HuH-7 (cell line): ENCODE measurements around the gene C1QTNF7.

Source experiments
- DNase-seq: peaks from one replicate; pipeline ENCODE4 v3.0.0; 2011; ENCODE audit warnings: low spot score

Gene C1QTNF7, protein sequence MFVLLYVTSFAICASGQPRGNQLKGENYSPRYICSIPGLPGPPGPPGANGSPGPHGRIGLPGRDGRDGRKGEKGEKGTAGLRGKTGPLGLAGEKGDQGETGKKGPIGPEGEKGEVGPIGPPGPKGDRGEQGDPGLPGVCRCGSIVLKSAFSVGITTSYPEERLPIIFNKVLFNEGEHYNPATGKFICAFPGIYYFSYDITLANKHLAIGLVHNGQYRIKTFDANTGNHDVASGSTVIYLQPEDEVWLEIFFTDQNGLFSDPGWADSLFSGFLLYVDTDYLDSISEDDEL

DNA sequence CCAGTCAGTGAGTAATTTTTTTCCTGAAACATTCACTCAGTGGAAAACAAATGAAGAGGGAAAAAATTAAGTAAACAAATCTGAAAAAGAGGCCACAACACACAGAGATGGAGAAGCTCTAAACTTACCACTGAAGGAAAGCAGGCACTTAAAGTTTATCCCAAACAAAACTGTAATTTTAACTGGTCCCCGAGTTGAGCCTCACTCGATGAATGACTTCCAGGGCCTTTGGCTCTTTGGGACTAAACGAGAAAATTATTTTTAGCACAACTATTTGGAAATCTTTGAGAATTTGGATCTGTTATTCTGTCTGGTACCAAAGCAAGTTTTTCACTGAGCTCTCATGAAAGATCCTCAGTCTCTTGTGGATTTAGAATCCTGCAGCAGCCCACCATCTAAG lies at the start of gene C1QTNF7:
Gene C1QTNF7 (plus strand): TSS at position 333 of the 400 bp plus-strand sequence. CDS start 7,711 bp downstream, outside the sequence.
- no peak for DNase-seq

DNA sequence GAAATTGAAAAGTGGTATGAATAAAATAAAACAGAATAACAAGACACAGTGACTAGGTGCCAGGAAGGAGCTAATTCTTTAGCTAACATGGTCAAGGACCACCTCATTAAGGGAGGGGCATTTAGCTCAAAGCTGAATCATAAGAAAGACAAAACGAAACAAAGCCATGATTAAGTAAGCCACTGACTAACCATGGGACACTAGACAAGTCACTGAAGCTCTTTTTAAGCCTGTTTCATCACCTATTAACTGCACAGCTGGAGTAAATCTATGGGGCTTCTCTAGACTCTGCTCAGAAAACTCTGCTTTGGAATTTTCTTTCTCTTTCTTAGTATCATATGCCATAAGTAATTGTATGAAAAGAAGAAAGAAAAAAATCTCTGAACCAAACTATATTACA lies 49.8 kb upstream of the C1QTNF7 start:
- no peak for DNase-seq

DNA sequence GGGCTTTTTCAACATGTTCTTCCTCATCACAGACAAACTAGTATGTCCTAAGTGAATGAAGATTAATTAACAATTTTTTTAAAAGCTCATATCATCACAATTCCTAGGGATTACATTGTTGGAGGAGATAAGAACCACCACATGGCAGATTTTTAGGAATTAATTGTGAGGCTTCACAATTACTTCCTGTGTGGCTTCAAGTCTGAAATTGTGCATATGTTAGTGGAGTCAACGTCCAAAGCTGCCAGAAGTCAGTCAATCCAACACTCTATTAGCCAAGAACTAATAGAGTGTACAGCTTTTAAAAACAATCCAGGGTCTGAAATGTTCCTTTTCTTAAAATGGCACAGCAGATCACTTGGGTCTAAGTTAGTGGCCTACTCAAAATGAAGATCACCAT lies 49.3 kb upstream of the C1QTNF7 start:
- DNase-seq = no peak

DNA sequence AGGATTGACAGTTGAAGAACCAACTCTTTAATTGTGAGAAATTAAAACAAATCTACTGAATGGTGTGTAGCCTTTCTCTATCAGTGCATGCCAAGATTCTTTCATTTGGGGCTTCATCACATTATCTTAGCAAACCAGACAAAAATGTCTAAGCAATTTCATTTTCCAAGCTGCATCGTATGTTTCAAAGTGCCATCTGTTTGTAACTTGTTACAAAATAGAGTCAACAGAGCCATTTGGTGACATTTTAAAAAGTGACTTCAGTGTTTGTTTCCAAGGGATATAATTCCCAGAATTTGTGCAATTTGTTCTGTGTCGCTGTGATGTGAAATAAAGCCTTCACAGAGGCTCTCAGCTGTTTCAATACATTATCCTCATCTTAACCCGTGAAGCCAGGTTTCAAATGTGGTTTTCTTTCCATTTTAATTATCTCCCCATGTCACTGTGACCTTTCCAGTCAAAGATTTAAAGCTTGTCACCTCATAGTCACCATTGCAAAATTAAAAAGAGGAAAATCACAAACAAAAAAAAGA lies 46.0 kb upstream of the C1QTNF7 start:
- no peak for DNase-seq

DNA sequence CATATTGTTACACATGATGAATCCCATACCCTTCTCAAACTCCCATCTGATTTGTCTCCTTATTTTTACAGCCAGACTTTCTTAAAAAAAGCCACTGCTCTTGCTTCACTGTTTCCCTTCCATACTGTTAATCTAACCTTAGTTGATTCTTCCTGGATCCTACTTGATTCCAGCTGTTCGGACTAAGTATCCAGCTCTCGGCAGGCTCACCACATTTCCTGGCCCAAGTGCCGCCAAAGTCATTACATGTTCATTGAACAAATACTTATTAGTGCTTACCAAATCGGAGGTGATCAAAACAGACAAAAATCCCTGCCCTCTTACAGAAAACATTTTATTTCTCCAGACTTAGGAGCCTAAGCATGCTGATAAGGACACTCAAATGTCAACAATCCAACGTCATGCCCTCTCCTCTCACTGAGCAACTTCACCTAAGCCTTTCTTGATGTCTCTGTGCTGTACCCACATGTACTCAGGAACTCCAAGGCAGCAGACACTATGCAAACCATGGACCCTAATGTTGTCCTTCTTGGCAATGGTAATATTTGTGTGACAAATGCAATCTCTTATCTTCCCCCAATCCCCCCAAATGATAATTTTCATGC lies 45.1 kb upstream of the C1QTNF7 start:
- no peak for DNase-seq

DNA sequence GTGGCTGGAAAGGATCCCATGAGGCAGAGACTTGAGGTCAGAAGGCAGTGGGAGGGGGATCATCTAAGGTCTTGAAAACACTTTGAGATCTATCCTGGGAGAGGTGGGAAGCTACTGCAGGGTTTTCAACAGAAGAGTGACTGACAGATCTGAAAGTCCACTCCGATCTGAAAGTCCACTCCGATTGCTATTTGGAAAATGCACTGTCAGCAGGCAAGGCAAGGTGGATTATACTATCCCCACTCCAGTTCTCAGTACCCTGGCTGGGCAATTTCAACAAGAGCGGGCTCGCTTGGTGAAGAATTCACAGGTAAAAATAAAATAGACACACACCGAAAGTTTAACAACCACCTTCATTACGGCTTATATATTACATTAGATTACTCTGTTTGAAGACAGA lies 42.3 kb upstream of the C1QTNF7 start:
- DNase-seq = no peak

DNA sequence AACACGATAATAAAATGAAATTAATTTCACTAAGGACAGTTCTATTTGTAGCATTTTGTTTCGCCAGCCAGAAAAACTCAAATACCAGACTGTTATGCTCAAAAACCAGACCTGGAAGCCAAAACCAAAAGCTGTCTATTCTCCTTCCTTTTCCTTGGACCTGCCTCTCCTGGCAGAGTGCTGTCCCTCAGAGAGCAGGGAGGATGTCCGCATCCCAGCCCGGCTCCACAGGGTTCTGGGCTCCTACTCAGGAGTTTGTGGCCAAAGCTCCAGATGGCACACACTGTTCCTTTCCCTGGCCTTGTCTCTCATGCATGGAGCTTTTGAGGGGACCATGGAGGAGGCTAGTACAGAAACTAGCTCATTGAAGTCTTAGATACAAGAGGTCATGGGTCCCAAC lies 41.9 kb upstream of the C1QTNF7 start:
- no peak for DNase-seq

DNA sequence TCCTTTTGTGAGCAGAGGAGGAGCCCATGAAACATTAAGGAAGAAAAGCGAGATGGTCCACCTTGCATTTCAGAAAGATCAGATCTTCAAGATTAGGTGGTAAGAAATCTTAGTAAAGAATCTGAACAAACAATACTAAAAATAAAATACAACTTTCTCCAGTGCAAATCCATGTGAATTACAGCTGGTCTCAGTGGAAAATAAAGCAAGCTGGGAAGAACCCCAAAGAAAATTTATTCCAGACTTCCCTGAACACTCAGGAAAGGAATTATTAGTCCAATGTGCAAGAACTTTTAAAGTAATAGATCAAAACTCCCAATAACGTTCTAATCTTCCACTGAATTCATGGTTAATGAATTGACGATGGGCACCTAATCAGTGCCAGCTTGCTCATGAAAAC lies 37.3 kb upstream of the C1QTNF7 start:
- DNase-seq = no peak

DNA sequence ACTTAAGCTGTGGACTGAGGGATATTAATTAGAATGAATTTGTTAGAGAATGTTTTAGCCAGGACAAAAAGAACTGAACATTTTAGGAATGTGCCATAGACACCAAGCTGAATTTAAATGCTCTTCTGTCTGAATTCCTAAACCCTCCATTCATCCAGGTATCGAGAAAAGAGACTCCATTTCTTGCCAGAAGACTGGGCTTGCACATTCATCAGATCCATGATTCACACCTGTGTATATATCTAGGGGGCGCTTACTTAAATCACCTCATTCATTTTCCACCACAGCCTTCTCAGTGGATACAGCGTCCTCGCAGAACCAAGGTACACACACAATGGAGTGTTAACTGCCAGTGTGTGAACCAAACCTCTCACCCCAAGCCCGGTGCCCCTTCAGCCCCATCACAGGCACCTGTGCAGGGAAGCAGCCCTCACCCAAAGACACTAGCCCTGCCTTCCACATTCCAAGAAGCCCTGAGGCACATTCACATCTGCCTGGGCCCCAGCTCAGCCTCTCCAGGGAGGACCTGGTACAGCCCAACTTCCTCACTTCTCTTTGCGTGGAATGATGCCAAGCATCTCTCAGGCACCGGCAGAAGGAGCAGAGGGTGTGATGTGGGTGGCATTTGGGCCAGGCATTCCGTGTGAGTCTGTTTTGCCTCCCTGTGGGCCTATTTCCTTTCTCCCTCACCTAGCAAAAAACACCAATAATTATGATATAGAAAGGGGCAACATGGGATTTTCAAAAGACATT lies 35.6 kb upstream of the C1QTNF7 start:
- DNase-seq = no peak

DNA sequence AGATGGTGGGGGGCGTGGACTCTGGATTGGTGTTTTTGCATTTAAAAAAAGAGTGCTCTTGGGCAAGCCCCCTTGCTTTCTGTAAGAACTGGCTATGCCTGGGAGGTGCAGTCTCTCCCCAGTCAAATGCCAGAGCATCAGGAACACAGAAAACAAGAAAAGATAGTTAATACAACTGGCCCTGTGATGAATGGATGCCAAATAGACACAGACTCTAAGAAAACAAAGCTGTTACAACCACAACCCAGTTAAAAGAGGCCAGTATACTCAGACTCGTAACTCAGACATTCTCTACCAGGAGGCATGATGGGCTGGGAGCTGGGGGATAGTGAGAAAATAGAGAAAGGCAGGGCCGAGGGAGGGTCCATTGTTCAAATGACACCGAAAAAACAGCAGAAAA lies 32.5 kb upstream of the C1QTNF7 start:
- no peak for DNase-seq

DNA sequence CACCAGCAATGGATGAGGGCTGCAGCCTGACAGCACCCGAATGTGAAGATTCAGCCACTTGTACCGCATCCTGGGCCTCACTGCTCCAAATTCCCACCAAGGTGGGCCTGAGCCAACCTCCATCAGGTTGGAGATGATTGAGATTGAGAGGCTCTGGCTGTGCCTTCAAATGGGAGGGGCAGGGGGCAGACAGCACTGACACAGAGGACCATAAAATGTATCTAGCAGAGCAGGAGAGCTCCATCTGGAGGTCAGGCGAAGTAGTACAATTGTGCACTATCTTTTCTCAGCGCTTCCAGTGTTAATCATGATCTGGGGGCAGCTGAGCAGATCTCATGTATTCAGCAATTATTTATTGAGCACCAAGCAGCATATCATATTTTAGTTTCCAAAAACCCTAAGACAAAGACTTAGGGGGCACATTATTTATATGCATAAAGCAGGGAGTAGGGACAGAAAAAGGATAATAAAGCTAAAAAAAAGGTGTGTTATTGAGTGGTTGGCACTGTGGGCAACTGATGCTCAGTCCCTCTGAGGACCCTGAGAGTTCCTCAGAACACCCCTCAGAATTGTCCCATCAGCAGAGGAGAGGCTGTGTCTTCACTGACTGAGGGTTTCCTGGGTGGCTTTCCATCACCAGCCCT lies 31.6 kb upstream of the C1QTNF7 start:
- DNase-seq = peak; percentile 34

DNA sequence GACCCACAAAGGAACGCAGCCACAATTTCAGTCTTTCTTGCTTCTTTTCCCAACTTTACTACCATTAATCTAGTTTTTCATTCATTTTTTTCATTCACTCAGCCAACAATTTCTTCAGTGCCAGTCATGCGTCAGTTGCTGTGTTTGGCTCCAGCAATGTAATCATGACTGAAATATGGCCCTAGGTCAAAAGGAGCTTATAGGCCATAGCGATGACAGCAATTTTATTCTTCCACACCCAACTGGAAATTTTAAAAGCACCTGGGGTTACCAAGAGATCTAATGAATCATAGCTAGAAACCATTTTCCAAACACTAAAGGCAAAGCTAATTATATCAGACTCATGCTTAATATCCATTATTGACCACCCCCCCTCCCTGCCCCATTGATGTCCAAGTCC lies 29.8 kb upstream of the C1QTNF7 start:
- DNase-seq = no peak

DNA sequence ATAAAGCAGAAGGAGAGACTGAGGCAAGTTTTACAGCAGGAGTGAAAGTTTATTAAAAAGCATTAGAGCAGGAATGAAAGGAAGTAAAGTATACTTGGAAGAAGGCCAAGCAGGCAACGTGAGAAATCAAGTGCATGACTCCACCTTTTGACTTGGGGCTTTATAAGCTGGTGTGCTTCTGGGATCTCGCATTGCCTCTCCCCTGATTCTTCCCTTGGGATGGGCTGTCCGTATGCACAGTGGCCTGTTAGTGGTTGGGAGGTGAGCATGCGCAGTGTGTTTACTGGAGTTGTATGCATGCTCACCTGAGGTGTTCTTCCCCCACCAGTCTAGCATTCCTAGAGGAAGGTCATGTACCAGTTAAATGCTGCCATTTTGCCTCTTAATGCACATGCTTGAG lies 29.1 kb upstream of the C1QTNF7 start:
- no peak for DNase-seq

DNA sequence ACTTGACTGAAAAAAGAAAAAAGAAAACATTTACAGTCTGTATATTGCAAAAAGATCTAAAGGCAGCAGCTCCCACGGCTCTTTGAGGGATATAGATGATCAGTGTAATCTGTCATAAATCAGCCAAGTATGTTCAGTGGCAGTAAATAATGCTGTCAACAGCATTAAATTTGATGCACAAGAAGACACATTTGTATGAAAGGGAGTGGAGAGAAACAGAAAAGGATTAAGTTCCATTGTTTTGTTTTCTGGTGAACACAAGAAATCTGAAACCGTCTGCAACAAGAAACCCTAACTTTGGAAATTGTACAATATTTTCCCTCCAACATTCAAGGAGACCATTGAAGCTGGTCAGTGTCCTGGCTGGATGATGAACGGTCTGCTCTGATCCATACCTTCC lies 27.6 kb upstream of the C1QTNF7 start:
- DNase-seq = no peak

DNA sequence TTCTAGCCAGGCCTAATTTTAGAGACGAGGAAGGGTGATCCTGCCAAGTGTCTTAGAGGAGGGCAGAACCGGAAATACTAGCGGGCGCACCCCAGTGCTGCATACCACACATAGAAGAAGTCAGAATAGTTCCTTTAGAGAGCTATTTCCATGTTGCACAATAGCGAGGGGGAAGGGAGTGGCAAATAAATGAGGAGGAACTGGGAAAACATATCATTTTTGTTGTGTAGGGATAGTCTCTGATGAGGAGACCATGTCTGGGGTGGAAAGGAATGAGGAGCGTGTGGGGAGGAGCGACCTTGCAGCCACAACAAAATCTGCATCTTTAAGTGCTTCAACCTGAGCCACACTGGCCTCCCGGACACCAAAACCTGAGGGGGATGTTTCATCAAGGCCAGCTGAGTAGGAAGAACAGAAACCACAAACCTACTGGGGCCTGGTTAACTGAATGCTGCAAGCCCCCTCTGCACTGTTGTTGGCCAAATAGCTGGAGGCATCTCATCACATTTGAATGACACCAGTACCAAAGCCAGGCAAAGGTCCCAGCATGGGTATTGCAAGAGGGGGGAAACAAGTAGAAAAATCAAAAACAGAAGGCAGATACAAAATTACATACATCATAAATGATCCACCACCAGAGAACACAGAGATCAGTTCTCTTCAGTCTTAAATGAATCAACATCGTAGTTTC lies 26.7 kb upstream of the C1QTNF7 start:
- DNase-seq = no peak

DNA sequence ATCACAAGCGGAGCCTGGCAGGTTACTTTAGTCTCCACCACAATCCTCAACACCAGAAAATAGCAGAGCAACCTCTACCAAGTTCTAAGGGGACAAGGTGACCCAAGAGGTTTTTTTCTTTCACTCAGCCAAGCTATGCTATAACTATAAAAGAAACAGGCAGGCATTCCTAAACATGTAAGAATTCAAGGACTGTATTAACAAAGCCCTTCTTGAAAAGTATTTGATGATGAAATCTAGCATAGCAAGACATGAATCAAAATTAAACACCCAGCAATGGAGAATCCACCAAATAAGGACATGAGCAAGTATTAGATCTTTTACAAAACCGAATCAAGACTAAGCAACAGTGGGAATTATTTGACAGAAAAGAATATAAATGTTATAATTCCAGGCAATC lies 25.7 kb upstream of the C1QTNF7 start:
- DNase-seq = no peak

DNA sequence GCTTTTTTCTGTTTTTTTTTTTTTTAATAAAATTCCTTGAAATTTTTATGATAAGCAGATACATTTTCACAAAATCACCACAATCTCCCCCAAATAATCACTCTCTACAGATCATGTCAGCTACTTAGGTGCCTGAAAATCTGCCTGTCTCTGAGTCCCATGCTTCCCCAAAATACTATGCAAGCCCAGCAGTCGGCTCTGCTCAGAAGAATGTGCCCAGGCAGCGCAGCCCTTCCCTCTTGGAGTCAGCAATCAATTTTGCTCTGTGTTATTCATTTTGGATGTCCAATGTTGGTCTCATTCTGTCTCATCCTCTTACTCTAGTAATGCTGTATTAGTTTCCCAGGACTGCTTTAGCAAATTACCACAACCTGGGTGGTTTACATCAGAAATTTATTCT lies 24.9 kb upstream of the C1QTNF7 start:
- DNase-seq = no peak

DNA sequence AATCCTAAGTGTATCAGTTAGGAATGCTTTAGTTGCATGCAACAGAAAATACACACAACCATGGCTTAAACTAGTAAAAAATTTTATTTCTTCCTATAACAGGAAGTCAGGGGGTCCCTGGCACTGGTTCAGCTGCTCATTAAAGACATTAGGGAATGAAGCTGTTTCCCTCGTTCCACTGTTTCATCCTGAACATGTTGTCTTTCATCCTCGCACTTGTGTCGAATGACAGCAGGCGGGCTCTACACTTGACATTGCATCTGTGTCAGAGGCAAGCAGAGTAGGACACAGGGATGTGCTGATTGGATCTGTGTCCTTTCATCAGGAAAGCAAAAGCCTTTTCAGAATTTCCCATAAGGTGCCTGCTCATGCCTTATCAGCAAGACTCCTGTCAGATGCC lies 22.8 kb upstream of the C1QTNF7 start:
- DNase-seq = no peak

DNA sequence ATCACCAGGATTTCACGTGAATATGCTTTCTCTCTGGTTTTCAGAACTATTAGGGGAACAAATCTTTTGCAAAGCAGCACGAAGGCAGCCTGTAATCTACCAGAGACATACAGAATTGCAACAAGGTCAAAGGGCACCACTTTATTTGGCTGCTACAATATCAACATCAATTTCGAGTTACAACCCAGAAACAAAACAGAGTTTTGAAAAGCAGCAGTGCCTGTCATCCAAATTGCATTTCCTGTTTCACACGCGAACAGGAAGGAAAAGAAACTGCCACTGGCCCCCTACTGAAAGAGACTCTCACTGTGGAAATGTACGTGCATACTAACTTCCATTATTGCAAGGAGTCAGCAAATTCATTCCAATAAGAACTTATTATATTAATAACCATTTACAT lies 17.1 kb upstream of the C1QTNF7 start:
- no peak for DNase-seq

DNA sequence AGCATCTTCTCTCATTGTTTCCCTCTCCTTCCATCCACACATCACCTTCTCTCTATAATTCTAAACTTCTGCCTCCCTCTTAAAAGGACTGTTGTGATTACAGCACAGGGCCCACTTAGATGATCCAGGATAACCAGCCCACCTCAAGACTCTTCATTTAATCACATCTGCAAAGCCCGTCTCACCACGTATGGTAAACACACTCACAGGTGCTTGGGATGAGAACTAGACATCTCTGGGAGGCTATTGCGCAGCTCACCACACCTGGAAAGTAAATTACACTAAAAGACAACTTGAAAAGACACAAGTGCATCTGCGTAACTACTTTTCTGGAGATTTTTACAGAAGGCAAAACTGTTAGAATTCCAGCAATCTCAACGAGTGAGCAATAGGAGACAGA lies 15.4 kb upstream of the C1QTNF7 start:
- DNase-seq = no peak

DNA sequence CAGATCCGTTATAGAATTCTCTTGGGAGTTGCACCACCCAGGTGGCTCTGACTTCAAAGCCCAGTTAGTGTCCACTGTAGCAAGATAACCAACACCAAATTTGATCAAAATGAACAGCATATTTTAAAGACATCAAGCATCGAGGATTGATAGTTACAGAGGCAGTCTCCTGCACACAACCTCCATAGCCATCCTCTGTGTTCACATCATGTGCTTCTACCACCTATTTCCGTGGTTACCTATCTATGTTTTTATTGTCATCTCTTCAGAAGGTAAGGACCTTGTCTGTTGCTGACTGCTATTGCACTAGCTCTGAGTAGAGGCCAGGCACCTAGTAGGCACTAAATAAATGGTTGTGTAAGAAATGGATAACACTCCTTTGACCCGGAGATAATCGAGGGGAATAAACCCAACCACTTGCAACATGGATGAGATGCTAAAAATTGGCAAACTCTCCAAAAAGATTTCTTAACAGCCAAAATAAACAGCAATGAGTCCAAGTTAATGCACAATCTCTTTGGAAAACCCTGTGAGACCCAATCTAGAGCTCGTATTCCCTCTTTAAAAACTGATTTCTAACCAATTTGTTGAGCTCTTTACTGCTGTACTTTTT lies 14.7 kb upstream of the C1QTNF7 start:
- no peak for DNase-seq

DNA sequence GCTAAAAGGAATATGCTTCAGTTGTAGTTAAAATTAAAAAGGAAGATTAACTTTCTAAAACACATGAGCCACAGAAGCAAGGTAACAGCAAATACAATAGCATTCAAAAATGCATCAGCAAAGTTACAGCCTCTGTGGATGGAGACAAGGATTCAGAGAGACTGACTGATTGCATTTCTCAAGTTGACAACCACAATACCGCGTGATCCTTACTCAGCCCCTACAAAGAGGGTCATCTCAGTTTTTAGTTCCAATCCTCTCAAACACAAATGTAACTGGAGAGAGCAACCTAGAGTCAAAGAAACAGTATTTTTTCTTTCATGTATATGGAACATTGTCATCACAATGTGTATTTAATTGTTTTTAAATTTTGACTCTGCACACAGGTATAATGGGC lies 14.2 kb upstream of the C1QTNF7 start:
- DNase-seq = no peak
